Anterior cingulate cortex (tissue), 58 donors: ENCODE results near the gene BICDL2.

Experiments
- DNase-seq, 58 donors: peaks; one replicate each; lab custom pipeline; 2025; lab: John Stamatoyannopoulos, UW

Gene BICDL2

GRCh38 chr16:2990891-2991290, 45.9 kb downstream of the BICDL2 start:
- DNase-seq: no peak

GRCh38 chr16:2988590-2989099, 48.1 kb downstream of the BICDL2 start:
- no peak for DNase-seq

GRCh38 chr16:2987833-2988232, 48.9 kb downstream of the BICDL2 start:
- DNase-seq: no peak

- DNase-seq: no peak
These were observed 49.5 kb downstream of the BICDL2 start for GRCh38 chr16:2987286-2987685.

- no peak for DNase-seq
These were observed 50.0 kb downstream of the BICDL2 start for GRCh38 chr16:2986623-2987188.

- peak in 5 of 58 donors; percentile 12 to 37 (median 15) for DNase-seq
These were observed 50.8 kb downstream of the BICDL2 start for GRCh38 chr16:2985893-2986355.

GRCh38 chr16:2985462-2985861, 51.3 kb downstream of the BICDL2 start:
- no peak for DNase-seq

- peak in 54 of 58 donors; percentile 28 to 87 (median 63) for DNase-seq
These were observed 53.0 kb downstream of the BICDL2 start for GRCh38 chr16:2983706-2984136.

- DNase-seq: no peak
These were observed 54.3 kb downstream of the BICDL2 start for GRCh38 chr16:2982402-2982801.

- DNase-seq: no peak
These were observed 54.9 kb downstream of the BICDL2 start for GRCh38 chr16:2981899-2982250.

- no peak for DNase-seq
These were observed 55.4 kb downstream of the BICDL2 start for GRCh38 chr16:2981177-2981898.

- peak; percentile 30 to 89 (median 82) for DNase-seq
These were observed 56.2 kb downstream of the BICDL2 start, which contains the start of gene PKMYT1 for GRCh38 chr16:2980227-2981176. PKMYT1 (minus strand) TSS chr16:2980446; CDS start chr16:2979657, 789 bp downstream.

GRCh38 chr16:2979669-2980226, 57.0 kb downstream of the BICDL2 start:
- no peak for DNase-seq
